ENCODE results near the gene DOHH. TPM values are rescaled to one million over a fixed set of nuclear protein-coding genes. Genes with fewer than 3 reads are reported as not detected.
A peak's percentile ranks its signal among the peaks of the same experiment; 100 is the strongest.

Gene DOHH
- total and polyA plus RNA-seq, 9 of the 15 experiments (the other 6 are each of a cell fraction or from before 2014, with no cell fraction given), result 0.14 to 47.2 (median 5.1) TPM

DNA sequence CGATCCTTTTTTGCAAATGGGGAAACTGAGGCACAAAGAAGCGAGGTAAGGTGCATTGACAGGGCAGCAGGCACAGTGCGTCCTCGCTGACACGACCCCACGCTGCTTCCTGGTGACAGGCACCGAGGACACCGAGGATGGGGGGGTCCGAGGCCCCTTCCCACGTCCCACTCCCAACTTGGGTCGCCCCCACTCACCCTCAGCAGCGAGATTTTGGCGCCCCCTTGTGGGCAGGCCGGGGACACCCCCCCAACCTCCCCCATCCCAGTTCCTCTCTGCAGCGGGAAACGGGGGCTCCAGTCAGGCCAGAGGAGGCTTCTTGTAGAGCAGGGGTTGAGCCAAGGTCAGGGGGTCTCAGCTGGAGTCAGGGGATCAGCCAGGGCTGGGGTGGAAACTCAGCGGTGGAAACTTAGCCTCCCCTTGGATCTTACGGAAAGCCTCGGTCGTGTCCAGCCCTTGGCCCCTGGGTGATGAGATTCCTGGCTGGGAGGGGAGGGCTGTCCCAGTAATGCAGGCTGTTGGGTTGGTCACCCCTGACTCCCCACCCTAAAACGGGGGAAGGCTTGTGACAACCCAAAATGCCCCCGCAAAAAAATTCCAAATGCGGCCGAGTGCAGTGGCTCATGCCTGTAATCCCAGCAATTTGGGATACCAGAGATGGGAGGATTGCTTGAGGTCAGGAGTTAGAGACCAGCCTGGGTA, 28.4 kb downstream of the DOHH start (continued):
- TF ChIP-seq ZNF165 (CRISPR knock-in tag; IDR thresholded peaks at IDR 0.05; ENCODE audit: borderline replicate concordance), result no peak
- peak; percentile 50 for TF ChIP-seq RBM22 (IDR thresholded peaks at IDR 0.05; ENCODE audit: low read depth, low read length, poor library complexity, severe bottlenecking)
- peak in 1 of 2 experiments; percentile 32; a peak in 1 of 4 replicates for TF ChIP-seq HDAC1 (IDR thresholded peaks at IDR 0.05)
- no peak for TF ChIP-seq BRD4 (IDR thresholded peaks at IDR 0.05)
- peak; percentile 52; the same call in 1 of the 2 replicates for TF ChIP-seq ZBTB2 (IDR thresholded peaks at IDR 0.05)
- peak; percentile 56 for TF ChIP-seq EGR1 (conservative IDR thresholded peaks at IDR 0.05)
- TF ChIP-seq ZNF212 (CRISPR knock-in tag; IDR thresholded peaks at IDR 0.05), result no peak
- peak; percentile 57 for TF ChIP-seq PCBP1 (IDR thresholded peaks at IDR 0.05; ENCODE audit: low read depth, low read length, poor library complexity, severe bottlenecking)
- TF ChIP-seq TCF7L2 (IDR thresholded peaks at IDR 0.05; ENCODE audit: low read depth, low read length), result no peak
- TF ChIP-seq, protein P1, sequence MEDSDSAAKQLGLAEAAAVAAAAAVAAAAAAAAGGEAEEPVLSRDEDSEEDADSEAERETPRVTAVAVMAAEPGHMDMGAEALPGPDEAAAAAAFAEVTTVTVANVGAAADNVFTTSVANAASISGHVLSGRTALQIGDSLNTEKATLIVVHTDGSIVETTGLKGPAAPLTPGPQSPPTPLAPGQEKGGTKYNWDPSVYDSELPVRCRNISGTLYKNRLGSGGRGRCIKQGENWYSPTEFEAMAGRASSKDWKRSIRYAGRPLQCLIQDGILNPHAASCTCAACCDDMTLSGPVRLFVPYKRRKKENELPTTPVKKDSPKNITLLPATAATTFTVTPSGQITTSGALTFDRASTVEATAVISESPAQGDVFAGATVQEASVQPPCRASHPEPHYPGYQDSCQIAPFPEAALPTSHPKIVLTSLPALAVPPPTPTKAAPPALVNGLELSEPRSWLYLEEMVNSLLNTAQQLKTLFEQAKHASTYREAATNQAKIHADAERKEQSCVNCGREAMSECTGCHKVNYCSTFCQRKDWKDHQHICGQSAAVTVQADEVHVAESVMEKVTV (CRISPR knock-in tag; IDR thresholded peaks at IDR 0.05), result 0 out of 2 replicates have a peak, but pooled peaks have one; percentile 10
- TF ChIP-seq IFI16 (CRISPR knock-in tag; IDR thresholded peaks at IDR 0.05), result no peak
- no peak for TF ChIP-seq POLR3G (IDR thresholded peaks at IDR 0.05; ENCODE audit: extremely low read depth, insufficient read length, insufficient replicate concordance)
- TF ChIP-seq TFAM (CRISPR knock-in tag; conservative IDR thresholded peaks at IDR 0.05), result no peak
- TF ChIP-seq PHF21A (IDR thresholded peaks at IDR 0.05; ENCODE audit: borderline replicate concordance, low read depth), result no peak
- TF ChIP-seq, protein P2, sequence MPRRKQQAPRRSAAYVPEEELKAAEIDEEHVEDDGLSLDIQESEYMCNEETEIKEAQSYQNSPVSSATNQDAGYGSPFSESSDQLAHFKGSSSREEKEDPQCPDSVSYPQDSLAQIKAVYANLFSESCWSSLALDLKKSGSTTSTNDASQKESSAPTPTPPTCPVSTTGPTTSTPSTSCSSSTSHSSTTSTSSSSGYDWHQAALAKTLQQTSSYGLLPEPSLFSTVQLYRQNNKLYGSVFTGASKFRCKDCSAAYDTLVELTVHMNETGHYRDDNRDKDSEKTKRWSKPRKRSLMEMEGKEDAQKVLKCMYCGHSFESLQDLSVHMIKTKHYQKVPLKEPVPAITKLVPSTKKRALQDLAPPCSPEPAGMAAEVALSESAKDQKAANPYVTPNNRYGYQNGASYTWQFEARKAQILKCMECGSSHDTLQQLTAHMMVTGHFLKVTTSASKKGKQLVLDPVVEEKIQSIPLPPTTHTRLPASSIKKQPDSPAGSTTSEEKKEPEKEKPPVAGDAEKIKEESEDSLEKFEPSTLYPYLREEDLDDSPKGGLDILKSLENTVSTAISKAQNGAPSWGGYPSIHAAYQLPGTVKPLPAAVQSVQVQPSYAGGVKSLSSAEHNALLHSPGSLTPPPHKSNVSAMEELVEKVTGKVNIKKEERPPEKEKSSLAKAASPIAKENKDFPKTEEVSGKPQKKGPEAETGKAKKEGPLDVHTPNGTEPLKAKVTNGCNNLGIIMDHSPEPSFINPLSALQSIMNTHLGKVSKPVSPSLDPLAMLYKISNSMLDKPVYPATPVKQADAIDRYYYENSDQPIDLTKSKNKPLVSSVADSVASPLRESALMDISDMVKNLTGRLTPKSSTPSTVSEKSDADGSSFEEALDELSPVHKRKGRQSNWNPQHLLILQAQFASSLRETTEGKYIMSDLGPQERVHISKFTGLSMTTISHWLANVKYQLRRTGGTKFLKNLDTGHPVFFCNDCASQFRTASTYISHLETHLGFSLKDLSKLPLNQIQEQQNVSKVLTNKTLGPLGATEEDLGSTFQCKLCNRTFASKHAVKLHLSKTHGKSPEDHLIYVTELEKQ (CRISPR knock-in tag; IDR thresholded peaks at IDR 0.05), result no peak
- no peak for TF ChIP-seq IRF1 (CRISPR knock-in tag; IDR thresholded peaks at IDR 0.05; ENCODE audit: borderline replicate concordance)
- TF ChIP-seq PPARD (CRISPR knock-in tag; IDR thresholded peaks at IDR 0.05), result no peak
- TF ChIP-seq ZNF431 (CRISPR knock-in tag; IDR thresholded peaks at IDR 0.05), result no peak
- peak; percentile 78 for TF ChIP-seq SMC3 (conservative IDR thresholded peaks at IDR 0.05; ENCODE audit: insufficient read depth, low read depth, low read length)
- no peak for TF ChIP-seq STAT5A (IDR thresholded peaks at IDR 0.05; ENCODE audit: borderline replicate concordance, low read length)
- TF ChIP-seq MEIS2 (IDR thresholded peaks at IDR 0.05; ENCODE audit: partially characterized antibody), result no peak
